GM04504 (cell line): ENCODE measurements around the gene MLST8.
A peak's percentile ranks its signal among the peaks of the same experiment; 100 is the strongest.
"Not testable (repeated sequence)": the region's sequence is repeated elsewhere in the genome, so short reads cannot be mapped to it uniquely, and the experiment has no call there.

Experiments used
- DNase-seq: peaks from one replicate; pipeline ENCODE4 v3.0.0-alpha.2; 2012; ENCODE audit warnings: low read depth

The MLST8 gene

DNA sequence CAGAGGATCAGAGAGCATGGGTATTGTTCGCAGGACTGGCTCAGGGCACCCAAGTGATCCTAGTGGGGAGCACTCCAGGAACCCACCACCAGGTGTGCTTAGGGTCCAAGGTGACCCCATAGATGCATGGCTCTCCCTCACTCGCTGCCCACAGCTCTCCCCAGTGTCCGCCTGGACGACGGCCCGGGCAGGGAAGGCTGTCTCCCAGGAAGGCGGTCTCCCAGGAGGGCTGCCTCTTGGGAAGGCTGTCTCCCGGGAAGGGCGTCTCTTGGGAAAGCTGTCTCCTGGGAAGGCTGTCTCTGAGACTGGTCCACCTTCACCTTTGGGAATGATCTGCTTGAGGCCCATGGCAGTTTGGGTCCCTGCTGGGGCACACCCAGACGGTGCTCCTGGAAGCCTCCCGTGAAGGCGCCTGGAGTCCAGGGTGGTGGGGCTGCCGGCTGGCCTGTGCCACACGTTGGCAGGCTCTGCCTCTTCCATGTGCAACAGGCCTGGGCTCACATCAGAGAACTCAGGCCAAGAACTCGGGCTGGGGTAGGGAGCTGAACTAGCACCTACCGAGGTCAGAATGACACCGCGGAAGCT is 41.1 kb downstream of the MLST8 start:
- no peak for DNase-seq

DNA sequence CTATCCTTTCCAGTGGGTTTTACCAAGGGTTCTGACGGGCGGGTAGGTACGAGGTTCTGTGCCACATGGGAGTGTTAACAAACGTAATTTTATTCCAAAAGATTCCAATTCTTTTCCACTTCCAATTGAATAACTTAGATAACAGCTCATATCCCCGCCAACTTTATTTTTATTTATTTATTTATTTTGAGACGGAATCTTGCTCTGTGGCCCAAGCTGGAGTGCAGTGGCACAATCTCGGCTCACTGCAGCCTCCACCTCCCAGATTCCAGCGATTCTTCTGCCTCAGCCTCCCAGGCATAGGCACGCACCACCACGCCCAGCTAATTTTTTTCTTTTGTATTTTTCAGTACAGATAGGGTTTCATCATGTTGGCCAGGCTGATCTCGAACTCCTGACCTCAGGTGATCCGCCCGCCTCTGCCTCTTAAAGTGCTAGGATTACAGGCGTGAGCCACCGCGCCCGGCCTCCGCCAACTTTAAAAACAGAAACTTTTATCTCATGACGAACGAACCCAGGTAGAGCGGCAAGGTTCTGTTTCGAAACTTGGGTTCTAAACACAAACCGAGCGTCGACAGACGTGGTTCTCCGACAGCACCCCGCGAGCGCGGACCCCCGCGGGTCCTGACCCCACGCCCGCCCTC is 45.5 kb downstream of the MLST8 start:
- no peak for DNase-seq

DNA sequence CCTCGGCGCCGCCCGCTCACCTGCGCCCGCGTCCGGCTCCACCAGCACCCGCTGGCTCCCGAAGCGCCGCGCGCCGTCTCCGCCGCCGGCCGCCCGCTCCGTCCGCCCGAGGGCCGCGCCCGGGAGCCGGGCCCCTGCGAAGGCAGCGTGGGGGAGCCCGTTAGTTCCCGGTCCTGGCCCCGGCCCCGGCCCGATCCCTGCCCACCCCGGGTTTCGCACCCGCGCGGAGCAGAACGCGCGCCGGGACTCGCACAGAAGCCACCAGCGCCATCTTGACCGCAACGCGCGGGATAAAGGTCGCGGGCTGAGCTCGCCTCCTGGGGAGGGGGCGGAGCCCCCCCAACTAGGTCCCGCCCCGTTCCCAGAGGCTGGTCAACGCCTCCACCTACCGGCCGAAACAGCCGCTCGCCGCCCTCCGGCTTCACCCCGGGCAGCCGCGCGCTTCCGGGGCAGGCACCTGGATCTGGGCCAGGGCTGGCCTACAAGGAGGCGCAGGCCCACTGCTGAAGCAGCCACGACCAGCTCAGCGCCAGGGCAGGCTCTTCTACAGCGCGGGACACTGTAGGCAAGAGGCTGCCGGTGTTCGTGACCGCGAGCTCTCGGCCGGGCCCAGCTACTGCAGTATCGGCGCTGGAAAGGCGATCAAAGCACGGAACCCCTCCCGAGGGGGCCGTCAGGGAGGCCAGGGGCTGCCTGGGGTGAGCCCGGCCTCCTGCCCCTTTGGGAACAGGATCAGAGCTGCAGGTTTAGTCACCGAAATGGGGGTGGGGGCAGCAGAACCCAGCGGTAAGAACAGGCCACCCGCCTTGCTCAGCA is 46.2 kb downstream of the MLST8 start, which contains the start of gene ECI1:
Gene ECI1, minus strand, starts transcription at position 292 of the 816 bp plus-strand sequence. Its CDS starts 21 bp downstream, at position 271.
- DNase-seq, result peak; percentile 91

DNA sequence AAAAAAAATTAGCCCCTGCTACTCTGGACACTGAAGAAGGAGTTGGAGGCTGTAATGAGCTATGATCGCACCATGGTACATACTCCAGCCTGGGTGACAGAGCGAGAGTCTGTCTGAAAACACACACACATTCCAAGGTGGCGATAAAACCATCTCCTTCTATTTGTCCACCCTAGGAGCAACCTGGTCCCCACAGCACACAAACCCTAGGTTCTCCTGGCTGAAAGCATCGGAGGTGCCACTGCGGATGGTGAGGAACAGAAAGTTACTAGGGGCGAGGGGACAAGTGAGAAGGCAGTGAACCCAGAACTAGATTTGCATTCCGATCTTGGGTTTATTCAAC is 47.5 kb downstream of the MLST8 start:
- DNase-seq, result no peak

DNA sequence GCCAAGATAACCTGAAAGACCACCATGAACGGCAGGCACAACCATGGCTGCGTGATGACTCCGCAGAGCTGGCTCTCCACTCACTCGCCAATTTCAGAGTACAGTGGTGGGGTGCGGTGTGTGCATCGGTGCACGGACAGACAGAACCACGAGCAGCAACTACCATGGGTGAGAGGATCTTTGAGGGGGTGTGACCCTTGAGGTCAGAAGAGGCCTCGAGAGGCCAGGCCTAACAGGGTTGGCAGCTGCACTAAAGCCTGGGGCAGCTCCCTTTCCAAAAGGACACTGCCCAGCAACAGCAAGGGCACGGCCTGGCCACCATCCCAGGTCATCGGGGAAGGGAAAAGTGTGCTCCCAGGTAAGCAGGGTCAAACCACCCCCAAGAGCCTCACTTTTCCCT is 48.0 kb downstream of the MLST8 start:
- DNase-seq, result no peak

DNA sequence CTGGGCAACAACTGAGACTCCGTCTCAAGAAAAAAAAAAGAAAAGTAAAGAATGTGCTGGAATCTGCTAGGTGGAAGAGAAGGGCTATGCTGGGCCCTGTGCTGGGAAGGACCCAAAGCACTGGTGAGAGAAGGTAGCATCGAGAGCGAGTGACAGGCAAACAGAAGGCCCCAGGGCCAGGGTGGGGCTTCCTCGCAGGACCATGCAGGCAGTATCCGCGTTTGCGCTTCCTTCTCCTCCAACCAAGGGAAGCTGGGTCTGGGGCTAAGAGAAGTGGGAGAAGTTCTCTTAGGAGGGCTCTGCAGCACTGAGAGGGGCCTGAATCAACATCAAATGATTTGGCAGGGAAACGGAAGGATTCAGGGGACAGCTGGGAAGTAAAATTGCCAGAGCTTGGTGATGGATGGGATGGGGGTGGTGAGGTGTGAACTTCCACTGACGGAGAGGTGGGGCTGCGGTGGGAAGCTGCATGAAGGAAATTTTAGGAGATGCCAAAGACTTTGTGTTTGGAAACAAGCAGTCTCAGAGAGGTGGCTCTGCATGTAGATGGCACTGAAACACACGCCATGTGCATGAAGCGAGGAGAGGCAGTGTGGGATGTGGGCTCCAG is 51.4 kb downstream of the MLST8 start:
- DNase-seq, result no peak

DNA sequence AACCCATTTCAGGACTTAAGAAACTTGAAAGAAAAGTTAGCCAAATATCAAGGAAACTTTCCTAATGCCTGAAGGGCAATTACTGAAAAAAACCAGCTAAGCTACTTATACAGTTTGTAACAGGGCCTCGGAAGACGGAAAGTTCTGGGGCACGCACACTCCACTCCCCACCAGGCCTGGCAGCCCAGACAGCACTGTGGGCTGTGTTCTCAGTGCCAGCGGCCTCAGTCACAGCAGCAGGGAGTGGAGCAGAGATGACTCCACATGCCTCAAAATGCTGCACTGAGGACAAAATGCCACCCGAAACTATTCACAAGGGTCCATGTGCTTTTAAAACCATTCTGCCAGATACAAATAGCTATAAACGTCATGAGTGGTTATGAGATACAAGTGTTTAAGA is 52.5 kb downstream of the MLST8 start:
- DNase-seq, result no peak

DNA sequence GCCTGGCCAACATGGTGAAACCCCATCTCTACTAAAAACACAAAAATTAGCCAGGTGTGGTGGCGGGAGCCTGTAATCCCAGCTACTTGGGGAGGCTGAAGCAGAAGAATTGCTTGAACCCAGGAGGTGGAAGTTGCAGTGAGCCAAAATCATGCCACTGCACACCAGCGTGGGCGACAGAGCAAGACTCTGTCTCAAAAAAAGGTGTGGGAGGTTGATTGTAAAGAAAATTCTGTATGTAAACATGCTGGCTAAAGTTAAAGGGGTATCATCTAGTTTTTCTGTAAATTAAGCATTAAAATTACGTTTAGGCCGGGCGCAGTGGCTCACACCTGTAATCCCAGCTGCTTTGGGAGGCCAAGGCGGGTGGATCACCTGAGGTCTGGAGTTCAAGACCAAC is 53.3 kb downstream of the MLST8 start:
- DNase-seq, result not testable (repeated sequence)
